Prostate gland (tissue), 2 donors: ENCODE results near the gene DEF6. TPM values are rescaled to one million over a fixed set of nuclear protein-coding genes. Genes with fewer than 3 reads are reported as not detected.

ENCODE experiments used
- DNase-seq: peaks from one replicate; pipeline ENCODE4 v3.0.0-alpha.2; 2019; ENCODE audit warnings: low spot score
- H3K27ac ChIP-seq, 2 donors: fragments of 200-600 bp; sonication (generic); 2 replicates each; pipeline ENCODE4 v1.5.1; 2017 to 2019
- H3K27me3 ChIP-seq: fragments of 200-600 bp; sonication (generic); replicated peaks from 2 replicates; pipeline ENCODE4 v1.5.1; 2019; ENCODE audit not compliant: insufficient read depth
- H3K36me3 ChIP-seq, 2 donors: fragments of 200-600 bp; sonication (generic); 1 replicate in 1 of 2; 2 replicates in 1 of 2; pipeline versions ENCODE4 v1.5.1 to v1.8.1; 2017 to 2019
- H3K4me1 ChIP-seq: fragments of 200-600 bp; sonication (generic); replicated peaks from 2 replicates; pipeline ENCODE4 v1.5.1; 2019
- H3K4me3 ChIP-seq, 2 donors: fragments of 200-600 bp; sonication (generic); 2 replicates each; pipeline ENCODE4 v1.5.1; 2017 to 2019
- H3K9me3 ChIP-seq: fragments of 200-600 bp; sonication (generic); 2 replicates; pipeline ENCODE4 v1.5.1; 2017
- CTCF ChIP-seq, 4 experiments: fragments of 200-600 bp in 2 of 4; fragments of 450-650 bp in 2 of 4; sonication (generic) in 2 of 4; IDR thresholded peaks; 1 replicate in 3 of 4; 2 replicates in 1 of 4; pipeline ENCODE4 v1.5.1; 2016 to 2019; ENCODE audit warnings: antibody characterized with exemption in 4 of 4, mild to moderate bottlenecking in 2 of 4, moderate library complexity in 2 of 4
- POLR2A ChIP-seq: fragments of 450-650 bp; IDR thresholded peaks from one replicate; pipeline ENCODE4 v1.6.1; 2016; ENCODE audit warnings: antibody characterized with exemption, mild to moderate bottlenecking
- POLR2AphosphoS5 ChIP-seq: sonication (generic); formaldehyde crosslinking; IDR thresholded peaks from one replicate; pipeline ENCODE4 v1.6.1; 2017; ENCODE audit warnings: antibody characterized with exemption
- WGBS: methylation state at CpG from one replicate; pipeline ENCODE4 v1.1.5; 2018; 5-methylcytosine and 5-hydroxymethylcytosine counted together
- intact Hi-C: fragments of 100-400 bp; cut with DNase I; formaldehyde crosslinking; loops from one replicate; pipeline ENCODE4 v1.14.2; 2022
- total RNA-seq, 2 donors: library from RNA; depleted of rRNA; stranded (reverse); fragments of >200 nt; gene quantifications; one replicate each; pipeline ENCODE4 v1.1.0, GENCODE V29; 2016

Gene DEF6
- 10 to 100 TPM; 20.2 to 33.4 TPM for total RNA-seq

- TF ChIP-seq POLR2AphosphoS5 (peak; percentile 91), POLR2A (peak; percentile 78), CTCF (IDR thresholded peaks at IDR 0.05) (peak; percentile 59 to 97 (median 90))
- H3K9me3 ChIP-seq: no peaks in the 10 kb centered on the region
- no peaks in the 10 kb centered on the region for H3K27me3 ChIP-seq
- no peaks in the 10 kb centered on the region for H3K4me1 ChIP-seq
- DNase-seq: peak; percentile 92
- H3K4me3 ChIP-seq: peak within 1 kb of the TSS; percentile 43 to 55
- intact Hi-C loops: no loop called here
- peaks cover 0 to 17% of the 10 kb centered on the region in 2 donors for H3K36me3 ChIP-seq
- 19% methylated on average over 17 of the region's 35 CpGs for WGBS
- H3K27ac ChIP-seq: peak within 1 kb of the TSS; percentile 86 to 88
These were observed at the start of gene DEF6 for GRCh38 chr6:35297601-35298481. Gene DEF6 (plus strand): TSS chr6:35297818. CDS start chr6:35297857, 39 bp downstream.

GRCh38 chr6:35248300-35248699, 49.3 kb upstream of the DEF6 start:
- Histone ChIP-seq H3K4me3 (no peak overlapping the region), H3K27ac (no peak overlapping the region), H3K27me3 (no peaks in the 10 kb centered on the region), H3K36me3 (no peaks in the 10 kb centered on the region), H3K9me3 (no peaks in the 10 kb centered on the region), H3K4me1 (no peaks in the 10 kb centered on the region)
- TF ChIP-seq POLR2AphosphoS5: no peak
- no peak for TF ChIP-seq CTCF (IDR thresholded peaks at IDR 0.05)
- no peak for TF ChIP-seq POLR2A
- 55% methylated on average over 3 of the region's 3 CpGs for WGBS
- no peak for DNase-seq
- intact Hi-C loops: no loop called here

GRCh38 chr6:35248965-35249364, 48.7 kb upstream of the DEF6 start:
- TF ChIP-seq CTCF (IDR thresholded peaks at IDR 0.05): no peak
- no peak for TF ChIP-seq POLR2A
- no peak for TF ChIP-seq POLR2AphosphoS5
- Histone ChIP-seq H3K4me3 (no peak overlapping the region), H3K27me3 (no peaks in the 10 kb centered on the region), H3K9me3 (no peaks in the 10 kb centered on the region), H3K4me1 (no peaks in the 10 kb centered on the region), H3K27ac (no peak overlapping the region), H3K36me3 (no peaks in the 10 kb centered on the region)
- DNase-seq: no peak
- WGBS: 76% methylated on average over 3 of the region's 3 CpGs
- intact Hi-C loops: no loop called here

- no peaks in the 10 kb centered on the region for H3K4me1 ChIP-seq
- no peak for DNase-seq
- H3K9me3 ChIP-seq: no peaks in the 10 kb centered on the region
- no peak overlapping the region for H3K27ac ChIP-seq
- intact Hi-C loops: no loop called here
- TF ChIP-seq CTCF (IDR thresholded peaks at IDR 0.05) (no peak), POLR2AphosphoS5 (no peak), POLR2A (no peak)
- no peak overlapping the region for H3K4me3 ChIP-seq
- WGBS: 100% methylated on average over 3 of the region's 3 CpGs
- no peaks in the 10 kb centered on the region for H3K27me3 ChIP-seq
- no peaks in the 10 kb centered on the region for H3K36me3 ChIP-seq
These were observed 45.7 kb upstream of the DEF6 start for GRCh38 chr6:35251949-35252348.

GRCh38 chr6:35253249-35253648, 44.4 kb upstream of the DEF6 start:
- Histone ChIP-seq H3K27me3 (no peaks in the 10 kb centered on the region), H3K4me3 (no peak overlapping the region), H3K9me3 (no peaks in the 10 kb centered on the region), H3K36me3 (no peaks in the 10 kb centered on the region), H3K4me1 (no peaks in the 10 kb centered on the region), H3K27ac (no peak overlapping the region)
- no peak for DNase-seq
- WGBS: 89% methylated on average over 1 of the region's 1 CpG
- intact Hi-C loops: no loop called here
- TF ChIP-seq CTCF (IDR thresholded peaks at IDR 0.05) (no peak), POLR2A (no peak), POLR2AphosphoS5 (no peak)
